ENCODE results near the gene FBXW12.

The FBXW12 gene

DNA sequence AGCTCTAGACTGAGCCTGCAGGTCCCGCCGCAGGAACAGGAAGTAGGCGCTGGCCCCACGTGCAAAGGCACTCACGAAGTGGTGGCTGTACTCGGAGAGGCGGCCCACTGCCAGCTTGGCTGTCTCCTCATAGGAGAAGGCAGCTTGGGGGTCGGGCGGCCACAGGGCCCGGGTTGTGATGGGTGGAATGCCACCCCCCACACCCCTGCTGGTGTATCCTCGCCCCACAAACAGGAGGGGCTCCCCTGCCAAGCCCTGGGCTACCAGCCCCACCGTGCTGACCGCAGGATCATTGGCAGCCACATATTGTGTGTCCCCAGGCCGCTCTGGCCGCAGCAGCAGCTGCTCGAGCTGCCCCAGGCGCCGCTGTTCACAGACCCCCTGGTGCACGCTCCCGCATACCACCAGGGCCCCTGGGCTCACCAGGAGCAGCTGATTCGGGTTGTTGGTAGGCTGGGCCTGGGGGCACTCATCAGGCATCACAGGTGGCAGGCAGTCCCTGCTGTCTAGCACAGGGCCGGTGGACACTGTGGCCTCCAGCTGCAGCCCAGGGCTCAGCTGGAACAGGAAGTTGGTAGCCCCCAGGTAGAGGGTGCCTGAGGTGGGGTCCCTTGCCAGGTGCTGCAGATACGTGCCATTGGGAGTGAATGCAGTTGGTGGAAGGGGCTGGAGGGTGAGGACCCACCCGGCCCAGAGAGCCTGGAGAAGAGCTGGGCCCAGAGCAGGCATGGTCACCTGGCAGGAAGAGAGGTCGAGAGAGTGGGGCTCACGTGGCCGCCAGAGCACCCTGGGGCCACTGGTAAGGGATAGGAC lies 52.1 kb downstream of the FBXW12 start:
- DNase-seq: no peak

- DNase-seq: no peak
Measured at GRCh38 chr3:48425281-48425812, 53.3 kb downstream of the FBXW12 start.

GRCh38 chr3:48426401-48426909 lies 54.4 kb downstream of the FBXW12 start:
- no peak for DNase-seq

DNA sequence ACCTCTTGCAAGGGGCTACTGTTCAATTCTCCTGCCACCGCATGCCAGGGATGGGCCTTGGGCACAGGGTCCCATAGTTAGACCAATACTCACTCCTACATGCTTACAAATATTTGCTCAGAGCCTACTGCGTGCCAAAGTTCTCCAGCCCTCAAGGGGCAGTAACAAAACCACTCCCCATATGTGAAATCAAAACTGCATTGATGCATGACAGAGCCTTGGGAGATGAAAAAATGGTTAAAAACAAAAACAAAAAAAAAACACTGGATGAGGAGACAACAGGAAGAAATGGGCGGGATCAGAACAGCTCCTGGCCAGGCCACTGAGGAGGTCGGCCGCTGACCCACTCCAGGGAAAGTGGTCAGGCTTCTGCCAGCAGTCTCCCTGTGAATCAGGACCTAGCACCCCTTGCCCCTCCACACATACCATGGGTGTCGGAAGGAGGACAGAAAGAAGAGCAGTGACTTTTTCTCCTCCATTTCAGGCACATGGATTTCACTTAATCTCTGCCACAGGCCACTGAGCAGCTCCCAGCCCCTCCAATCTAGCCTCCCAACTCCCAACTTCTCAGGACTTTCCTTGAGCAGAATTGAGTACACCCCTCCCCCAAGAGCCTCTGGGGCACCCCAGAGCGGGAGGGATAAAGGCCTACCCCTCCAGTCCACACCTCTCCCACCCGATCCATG lies 55.1 kb downstream of the FBXW12 start:
- DNase-seq: no peak

GRCh38 chr3:48427630-48427962 lies 55.6 kb downstream of the FBXW12 start:
- no peak for DNase-seq

GRCh38 chr3:48428088-48428571 lies 56.1 kb downstream of the FBXW12 start:
- no peak for DNase-seq

GRCh38 chr3:48428572-48429316 lies 56.7 kb downstream of the FBXW12 start:
- peak in 1 of 2 experiments; percentile 0 for DNase-seq

DNA sequence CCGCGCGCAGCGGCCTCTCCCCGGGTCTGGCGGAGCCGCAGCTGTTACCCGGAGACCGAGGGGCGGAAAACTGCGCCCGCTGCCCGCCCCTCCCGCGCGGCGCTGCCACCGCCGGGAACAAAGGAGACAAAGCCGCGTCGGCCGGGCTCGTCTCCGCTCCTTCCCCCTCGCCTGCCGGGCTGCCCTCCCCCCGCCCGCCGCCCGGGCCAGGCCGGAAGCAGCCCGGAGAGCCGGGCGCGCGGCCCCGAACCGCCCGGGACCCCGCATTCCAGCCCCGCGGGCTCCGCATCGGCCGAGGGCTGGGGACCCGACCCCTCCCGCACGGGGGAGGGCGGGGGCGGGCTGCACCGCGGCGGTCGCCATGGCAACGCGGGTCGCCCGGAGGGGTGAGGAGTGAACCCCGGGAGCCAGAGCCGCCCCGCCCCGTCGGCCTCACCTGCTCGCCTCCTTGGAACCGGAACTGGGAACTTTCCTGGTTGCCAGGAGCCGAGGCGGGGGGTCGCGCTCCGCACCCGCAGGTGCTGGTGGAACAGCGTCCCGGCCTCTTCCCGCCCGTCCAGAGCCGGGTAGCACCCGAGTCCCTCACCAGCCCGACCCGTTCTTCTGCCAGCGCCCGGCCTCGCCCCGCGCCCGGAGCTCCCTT lies 57.4 kb downstream of the FBXW12 start:
- DNase-seq: peak; percentile 16 to 38

- DNase-seq: peak in 1 of 2 experiments; percentile 17
Measured at GRCh38 chr3:48429960-48430707, 58.1 kb downstream of the FBXW12 start, which contains the start of gene PLXNB1. PLXNB1 (minus strand) TSS chr3:48430086; CDS start chr3:48424611, 5,475 bp downstream.

- no peak for DNase-seq
Measured at GRCh38 chr3:48430708-48431101, 58.7 kb downstream of the FBXW12 start.

- no peak for DNase-seq
Measured at GRCh38 chr3:48431224-48432029, 59.4 kb downstream of the FBXW12 start.

DNA sequence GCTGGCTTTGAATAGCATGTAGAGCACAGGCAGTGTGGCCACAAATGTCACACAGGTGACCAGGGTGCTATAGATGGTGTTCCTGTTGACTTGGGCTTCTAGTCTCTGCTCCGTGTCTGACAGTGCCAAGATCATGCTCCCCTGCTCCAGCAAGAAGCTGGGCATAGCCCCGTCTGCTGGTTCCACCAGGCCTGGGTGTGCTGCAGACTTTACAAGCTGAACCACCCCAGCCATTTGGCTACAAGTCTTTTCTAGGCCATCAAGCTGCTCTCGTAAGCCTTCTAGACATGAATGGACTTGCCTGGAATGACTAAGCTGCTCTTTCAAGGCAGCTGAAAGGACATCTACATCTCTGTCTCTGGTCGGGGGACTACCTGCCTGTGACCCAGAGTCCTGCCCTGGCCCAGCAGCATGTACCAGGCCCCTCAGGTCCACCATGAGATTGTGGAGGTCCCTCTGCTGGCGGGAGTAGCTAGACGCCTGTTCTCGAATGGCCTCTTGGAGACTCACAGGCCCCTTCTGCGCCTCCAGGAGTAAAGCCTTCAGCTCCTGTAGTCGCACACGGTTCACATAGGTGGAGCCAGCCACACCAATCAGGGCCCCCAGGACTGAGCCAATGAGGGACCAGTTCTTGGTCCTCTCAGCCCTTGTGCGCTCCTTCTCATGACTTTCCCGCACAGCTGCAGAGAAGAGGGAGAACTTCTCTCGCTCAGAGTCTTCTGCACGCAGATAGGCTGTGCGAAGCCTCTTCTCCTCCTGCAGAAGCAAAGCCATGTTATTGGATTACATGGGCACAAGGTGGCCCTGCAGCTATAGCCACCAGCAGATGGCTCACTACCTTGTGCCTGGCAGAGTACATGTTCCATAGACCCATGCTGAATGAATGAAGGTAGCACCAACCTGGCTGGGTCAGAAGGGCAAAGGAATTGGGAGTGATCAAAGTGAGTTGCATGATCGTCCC lies 60.7 kb downstream of the FBXW12 start:
- no peak for DNase-seq

- no peak for DNase-seq
Measured at GRCh38 chr3:48433472-48434118, 61.6 kb downstream of the FBXW12 start.

DNA sequence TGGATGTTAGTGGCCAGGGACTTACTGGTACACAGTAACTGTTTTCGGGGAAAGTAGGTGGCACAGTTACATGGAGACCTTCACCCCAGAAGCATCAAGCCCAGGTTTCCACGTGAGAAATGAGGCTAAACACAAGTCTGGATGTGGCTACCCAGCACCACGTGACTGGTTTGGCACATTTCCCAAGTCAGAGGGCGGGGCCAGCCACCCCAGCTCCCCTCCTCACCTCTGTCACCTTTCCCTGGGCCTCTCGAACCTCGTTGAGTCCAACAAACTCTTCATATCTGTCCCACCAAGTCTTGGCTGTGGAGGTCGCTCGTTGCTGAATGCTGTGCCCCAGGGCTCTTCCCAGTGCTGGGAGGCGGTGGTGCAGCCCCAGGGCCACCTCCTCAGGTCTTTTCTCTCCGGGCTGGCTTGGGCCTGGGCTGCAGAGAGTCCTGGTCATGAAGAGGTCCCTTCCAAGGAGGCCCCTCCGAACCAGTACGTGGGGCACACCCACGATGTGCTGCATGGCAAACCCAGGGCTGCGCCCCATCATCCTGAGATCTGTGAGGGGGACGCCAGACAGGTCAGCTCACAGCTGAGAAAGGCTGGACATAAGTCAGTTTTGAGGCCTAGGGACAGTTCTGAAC lies 62.7 kb downstream of the FBXW12 start:
- no peak for DNase-seq

DNA sequence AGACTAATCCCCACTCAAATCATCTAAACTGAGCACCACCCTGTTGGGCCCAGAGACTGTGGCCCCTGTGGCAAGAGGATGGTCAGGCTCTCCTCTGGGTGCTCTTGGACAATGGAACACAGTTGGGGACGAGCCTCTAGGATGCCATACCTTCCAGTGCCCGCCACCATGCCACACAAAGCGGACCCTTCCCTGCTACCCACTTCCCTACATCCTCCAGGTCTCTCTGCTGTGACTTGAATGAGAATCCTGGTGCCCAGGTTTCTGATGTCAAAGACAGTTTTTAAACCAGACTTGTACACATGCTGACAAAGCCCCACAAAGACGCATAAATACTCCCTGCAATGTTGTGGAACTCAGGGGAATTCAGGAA lies 63.2 kb downstream of the FBXW12 start:
- DNase-seq: no peak

- DNase-seq: peak; percentile 14 to 46
Measured at GRCh38 chr3:48435774-48436476, 63.9 kb downstream of the FBXW12 start.

DNA sequence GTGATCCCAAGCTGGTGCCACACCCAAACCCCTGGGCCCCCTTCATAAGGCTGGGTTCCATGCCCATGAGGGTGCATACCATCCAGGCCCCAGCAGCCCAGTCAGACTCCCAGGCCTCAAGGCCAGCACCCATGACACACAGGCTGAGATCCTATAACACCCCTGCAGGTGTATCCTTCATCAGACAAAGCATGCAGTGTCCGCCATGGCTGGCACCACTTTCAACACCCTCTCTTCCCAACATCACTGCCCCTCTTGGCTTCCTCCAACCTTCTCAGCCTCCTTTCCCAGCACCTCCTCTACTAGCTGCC lies 64.4 kb downstream of the FBXW12 start:
- DNase-seq: no peak

DNA sequence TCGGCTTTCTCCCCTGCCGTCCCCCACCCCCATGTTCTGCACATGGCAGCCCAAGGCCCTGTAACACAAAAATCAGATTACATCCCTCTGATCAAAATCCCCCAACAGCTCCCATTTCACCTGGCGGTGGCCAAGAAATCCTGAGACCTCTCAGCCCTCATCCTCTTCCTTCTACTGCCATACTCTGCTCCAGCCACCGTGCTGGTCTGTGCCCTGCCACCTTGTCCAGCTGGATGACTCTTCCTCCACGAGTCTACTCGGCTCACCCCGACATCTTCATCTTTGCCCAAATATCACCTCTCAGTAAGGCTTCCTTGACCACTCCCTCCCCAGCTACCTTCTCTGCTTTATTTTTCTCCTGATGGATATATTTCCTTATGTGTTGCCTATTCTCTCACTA lies 64.8 kb downstream of the FBXW12 start:
- DNase-seq: no peak

Data from NCI-H187 (cell line).